Activated naive CD4-positive, alpha-beta T cell treated with anti-CD3 and anti-CD28 coated beads, Interleukin-2, amount 50 U/mL, for 16 hours (primary cell): ENCODE measurements around the gene ADCY5.
A peak's percentile ranks its signal among the peaks of the same experiment; 100 is the strongest.

Experiments
- DNase-seq: peaks from one replicate; pipeline ENCODE4 v3.0.0-alpha.2; 2020

The ADCY5 gene

GRCh38 chr3:123457841-123458240 lies 9.0 kb upstream of the ADCY5 start:
- no peak for DNase-seq

DNA sequence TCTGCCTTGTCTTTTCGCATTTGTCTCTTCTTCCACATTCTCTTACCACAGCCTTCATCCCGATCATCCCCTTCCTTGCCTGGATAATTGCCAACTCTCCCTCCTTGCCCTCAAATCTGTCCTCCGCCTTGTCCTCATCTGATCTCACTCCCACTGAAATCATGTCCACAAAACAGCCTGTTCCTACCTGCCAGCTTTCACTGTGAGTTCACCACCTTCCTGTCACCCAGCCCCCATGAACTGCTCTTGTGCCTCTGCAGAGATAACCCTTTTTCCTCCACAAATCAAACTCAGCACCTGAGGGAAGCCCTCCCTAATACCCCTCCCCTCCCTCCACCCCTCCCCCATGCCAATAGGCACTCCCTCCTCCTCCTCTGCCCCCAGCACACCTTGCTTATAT lies 4.8 kb upstream of the ADCY5 start:
- no peak for DNase-seq

DNA sequence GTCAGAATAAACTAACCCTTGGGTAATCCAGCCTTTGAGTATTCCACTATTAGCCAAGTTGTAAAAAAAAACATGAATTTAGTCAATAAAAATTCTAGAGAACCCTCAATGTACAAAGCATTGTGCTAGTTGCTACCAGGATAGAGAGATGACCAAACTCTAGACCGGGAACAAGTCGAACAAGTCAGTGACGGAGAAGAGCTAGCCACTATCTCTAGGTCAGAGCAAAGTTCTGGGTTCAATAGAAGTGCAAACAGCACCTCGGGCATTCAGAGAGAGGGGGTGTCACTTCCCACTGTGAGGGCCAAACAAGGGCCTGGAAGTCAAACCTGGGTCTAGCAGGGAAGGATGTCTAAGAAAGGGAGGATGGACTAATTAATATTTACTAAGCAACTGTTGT lies 2.3 kb upstream of the ADCY5 start:
- no peak for DNase-seq

DNA sequence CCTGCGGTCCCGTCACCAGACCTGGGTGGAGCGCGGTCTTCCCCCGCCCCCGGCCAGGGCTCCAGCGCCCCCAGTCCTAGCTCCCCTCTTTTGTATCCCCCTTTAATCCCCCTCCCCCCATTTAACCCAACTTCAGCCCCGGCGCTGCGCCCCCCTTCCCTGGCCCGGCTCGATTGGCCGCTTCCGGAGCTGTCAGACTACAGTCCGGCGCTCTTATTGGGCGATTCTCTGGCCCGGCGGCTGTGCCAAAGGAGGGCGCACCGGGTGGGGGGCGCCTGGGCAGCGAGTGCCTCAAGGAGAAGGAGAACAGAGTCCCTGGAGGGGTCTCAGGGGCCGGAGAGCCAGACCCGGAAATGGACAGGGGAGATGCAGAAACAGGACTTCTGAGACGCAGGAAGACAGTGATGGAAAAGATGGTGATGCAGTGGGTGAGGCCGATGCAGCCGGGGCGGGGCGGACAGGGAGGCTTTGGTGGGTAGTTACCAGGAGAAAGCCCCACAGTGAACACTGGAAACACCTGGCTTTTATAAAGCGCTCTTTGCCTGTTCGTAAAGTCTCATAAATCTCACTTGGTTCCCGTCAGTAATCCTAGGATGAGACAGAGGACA lies 1.2 kb upstream of the ADCY5 start:
- DNase-seq = no peak

DNA sequence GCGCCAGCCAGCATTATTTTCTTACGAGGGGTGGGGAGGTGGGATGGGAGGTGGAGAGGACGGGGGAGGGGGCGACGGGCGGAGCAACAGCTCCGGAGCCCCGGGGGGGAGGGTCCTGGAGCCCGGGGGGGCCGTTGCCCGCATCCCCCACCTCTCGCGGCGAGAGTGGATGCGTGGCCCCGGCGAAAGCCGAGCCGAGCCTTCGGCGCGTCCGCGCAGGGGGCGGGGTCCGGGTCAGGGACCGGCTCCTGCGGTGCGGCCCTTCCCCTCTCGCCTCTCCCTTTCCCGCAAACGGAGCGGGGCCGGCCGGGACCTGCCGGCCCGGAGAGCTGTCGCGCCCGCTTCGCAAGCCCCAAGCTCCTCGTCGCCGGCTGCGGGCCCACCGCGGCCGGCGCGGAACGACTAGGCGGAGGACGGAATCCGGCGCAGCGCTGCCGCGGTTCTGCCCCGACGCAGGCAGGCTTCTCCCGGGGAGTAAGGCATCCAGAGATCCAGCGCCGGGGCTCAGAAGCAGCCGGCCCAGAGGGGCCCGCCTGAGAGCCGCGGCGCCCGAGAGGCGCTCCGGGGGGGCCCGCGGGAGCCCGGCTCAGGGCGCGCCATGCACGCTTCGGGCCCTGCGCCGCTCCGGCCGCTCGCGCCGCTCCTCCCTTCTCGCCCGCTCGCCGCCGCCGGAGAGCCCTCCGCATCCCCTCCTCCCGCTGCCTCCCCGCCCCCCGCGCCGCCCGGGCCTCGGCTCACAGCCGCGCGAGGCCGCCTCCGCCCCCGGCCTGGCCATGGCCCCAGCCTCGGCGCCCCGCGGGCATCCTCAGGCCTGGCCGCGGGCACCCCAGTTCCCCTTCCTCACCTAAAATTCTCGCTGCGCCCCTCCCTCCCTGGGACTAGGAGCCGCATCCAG lies 459 bp upstream of the ADCY5 start:
- DNase-seq = peak; percentile 17

- peak; percentile 52 for DNase-seq
These were observed 957 bp downstream of the ADCY5 start for GRCh38 chr3:123447749-123448517.

GRCh38 chr3:123447416-123447748 lies 1.5 kb downstream of the ADCY5 start:
- no peak for DNase-seq

GRCh38 chr3:123446610-123447109 lies 2.2 kb downstream of the ADCY5 start:
- no peak for DNase-seq

DNA sequence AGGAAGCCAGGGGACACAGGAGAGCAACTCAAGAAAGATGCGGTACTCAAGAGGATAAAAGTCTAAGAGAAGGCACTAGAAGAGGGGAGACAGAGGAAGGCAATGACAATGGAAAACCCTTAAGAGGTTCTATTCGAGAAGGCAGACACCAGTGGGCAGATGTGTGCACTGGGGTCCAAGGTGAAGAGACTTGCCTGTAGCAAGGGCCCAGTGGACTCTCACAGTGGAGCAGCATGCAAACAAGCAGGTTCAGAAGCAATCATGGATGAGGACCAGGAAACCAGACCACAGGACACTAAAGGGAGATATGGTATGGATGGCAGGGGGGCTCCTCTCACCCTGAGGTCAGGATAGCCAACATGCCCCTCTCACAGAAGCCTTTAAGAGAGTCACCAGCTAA lies 2.7 kb downstream of the ADCY5 start:
- no peak for DNase-seq

DNA sequence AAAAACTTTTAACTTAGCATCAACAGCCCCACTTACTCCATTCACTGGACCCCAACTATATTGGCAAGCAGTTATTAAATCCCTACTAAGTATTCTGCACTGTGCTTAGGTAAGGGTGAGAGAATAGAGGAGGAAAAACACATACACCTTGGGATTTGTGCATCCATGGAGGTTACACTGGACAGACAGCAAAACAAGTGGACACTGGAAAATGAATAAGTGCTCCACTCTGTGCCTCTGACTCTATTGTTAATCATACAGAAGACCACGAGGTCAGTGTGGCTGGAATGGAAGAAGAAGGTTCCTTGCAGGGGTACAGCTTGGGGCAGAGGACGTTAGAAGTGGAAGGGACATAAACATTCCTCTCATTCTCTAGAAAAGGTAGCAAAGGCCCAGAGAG lies 3.2 kb downstream of the ADCY5 start:
- no peak for DNase-seq

DNA sequence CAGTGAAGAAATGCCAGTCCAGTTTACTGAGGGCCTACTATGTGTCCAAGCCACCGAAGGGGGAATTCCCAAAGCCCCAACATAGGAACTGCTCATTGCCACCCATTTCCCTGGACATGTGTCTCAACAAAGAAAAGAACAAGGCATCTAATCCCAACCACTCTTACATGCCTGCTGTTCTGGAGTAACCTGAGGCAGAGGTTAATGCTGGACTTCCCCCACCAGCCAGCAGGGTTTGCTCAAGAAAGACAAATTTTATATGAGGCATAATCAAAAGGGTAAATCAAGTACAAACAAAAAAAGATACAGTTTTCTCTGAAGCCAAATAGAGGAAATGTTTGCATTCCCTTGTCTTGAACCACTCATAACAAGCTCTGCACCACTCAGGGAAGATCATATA lies 4.1 kb downstream of the ADCY5 start:
- DNase-seq = no peak

GRCh38 chr3:123444023-123444422 lies 4.9 kb downstream of the ADCY5 start:
- DNase-seq = no peak

- DNase-seq = no peak
These were observed 6.0 kb downstream of the ADCY5 start for GRCh38 chr3:123442908-123443307.

GRCh38 chr3:123442125-123442524 lies 6.8 kb downstream of the ADCY5 start:
- DNase-seq = no peak

GRCh38 chr3:123439806-123440580 lies 8.9 kb downstream of the ADCY5 start:
- DNase-seq = no peak

- no peak for DNase-seq
These were observed 15.9 kb downstream of the ADCY5 start for GRCh38 chr3:123432832-123433523.

- DNase-seq = no peak
These were observed 17.1 kb downstream of the ADCY5 start for GRCh38 chr3:123431658-123432324.

DNA sequence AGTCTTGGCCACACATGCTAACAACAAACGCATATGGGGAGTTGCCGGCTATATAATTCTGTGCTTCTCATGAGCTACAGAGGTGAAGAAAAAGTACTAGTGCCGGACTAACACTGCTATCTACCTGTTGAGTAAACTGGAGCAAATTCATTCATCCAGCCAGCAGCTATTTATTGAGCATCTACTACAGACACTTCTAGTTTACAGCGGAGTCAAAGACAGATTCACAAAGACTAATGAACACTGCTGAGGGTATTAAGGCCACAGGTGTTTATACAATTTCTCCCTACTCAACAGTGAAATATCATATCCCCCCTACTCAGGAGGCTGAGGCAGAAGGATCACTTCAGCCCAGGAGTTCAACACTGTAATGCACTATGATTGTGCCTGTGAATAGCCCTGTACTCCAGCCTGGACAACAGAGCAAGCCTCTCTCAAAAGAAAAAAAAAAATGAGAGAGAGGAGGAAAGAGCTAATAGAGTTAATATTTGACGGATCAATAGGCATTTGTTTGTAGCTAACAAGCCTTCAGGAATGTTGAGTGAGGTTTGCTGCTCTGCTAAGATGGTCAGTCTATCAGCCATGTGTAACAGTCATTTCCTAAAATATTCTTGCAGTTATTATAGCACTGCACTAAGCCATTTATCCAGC lies 17.8 kb downstream of the ADCY5 start:
- no peak for DNase-seq

DNA sequence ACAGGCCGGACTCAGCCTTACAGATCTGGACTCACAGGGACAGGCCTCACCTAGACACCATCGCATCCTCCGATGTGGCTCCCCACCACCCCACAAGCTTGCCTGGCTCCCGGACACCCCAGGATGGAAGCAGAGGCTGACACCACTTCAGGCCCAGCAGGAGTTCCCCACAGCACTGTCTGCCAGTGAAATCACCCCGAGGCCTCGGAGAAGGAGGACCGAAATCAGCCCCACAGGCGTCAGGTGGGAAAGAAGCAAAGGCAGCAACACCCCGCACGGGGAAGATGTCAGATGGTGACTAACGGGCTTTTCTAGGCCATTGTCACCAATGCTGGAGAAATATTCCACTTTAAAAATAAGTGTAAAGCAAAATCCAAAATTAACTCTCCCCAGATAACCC lies 18.6 kb downstream of the ADCY5 start:
- no peak for DNase-seq

DNA sequence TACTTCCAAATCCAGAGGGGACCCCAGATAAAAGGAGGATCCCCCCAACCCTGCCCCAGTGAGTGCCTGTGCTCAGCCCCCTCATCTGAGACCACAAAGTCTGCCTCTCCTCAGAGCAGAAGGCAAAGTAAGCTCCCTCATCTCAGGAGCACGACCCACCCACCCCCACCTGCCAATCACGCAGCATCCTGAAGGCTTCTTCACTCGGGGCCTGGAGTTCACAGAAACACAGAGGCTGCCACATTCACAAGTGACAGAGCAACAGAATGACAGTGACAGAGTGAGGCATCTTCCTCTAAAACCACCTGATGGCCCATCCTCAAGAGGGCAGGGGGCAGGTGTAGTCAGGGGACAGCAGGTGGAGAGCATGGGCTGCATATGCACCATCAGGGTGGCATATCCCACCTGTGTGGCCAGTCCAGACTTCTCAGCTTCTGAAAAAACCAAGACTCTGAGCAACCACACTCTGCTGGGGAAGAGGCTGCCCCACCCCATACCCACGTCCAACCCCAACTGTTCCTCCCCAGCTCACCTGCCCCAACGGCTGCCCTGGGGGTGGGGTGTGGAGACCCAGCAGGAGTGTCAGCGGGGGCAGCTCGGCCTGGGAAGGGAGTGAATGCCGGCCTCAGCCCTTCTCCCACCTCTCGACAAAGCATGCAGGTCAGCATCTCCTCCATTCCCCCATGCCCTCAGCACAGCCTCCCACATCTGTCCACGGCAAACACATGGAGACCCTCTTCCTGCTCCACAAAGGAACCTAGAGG lies 19.3 kb downstream of the ADCY5 start:
- no peak for DNase-seq
